Measurements from ENCODE around the gene SYT1.

SYT1 gene

GRCh38 chr12:79301181-79301580 lies 436.6 kb downstream of the SYT1 start:
- DNase-seq: no peak

GRCh38 chr12:79302162-79302814 lies 437.7 kb downstream of the SYT1 start:
- DNase-seq: no peak

- DNase-seq: no peak
Measured at GRCh38 chr12:79307340-79307739, 442.8 kb downstream of the SYT1 start.

- DNase-seq: no peak
Measured at GRCh38 chr12:79309039-79309438, 444.5 kb downstream of the SYT1 start.

GRCh38 chr12:79317179-79317847 lies 452.7 kb downstream of the SYT1 start:
- DNase-seq: no peak

- no peak for DNase-seq
Measured at GRCh38 chr12:79322905-79323304, 458.3 kb downstream of the SYT1 start.

GRCh38 chr12:79324571-79324970 lies 460.0 kb downstream of the SYT1 start:
- no peak for DNase-seq

GRCh38 chr12:79326222-79326621 lies 461.6 kb downstream of the SYT1 start:
- DNase-seq: no peak

- DNase-seq: no peak
Measured at GRCh38 chr12:79326663-79327062, 462.1 kb downstream of the SYT1 start.

- DNase-seq: no peak
Measured at GRCh38 chr12:79327465-79327864, 462.9 kb downstream of the SYT1 start.

- no peak for DNase-seq
Measured at GRCh38 chr12:79329933-79330332, 465.4 kb downstream of the SYT1 start.

- DNase-seq: no peak
Measured at GRCh38 chr12:79331870-79332269, 467.3 kb downstream of the SYT1 start.

GRCh38 chr12:79333144-79333543 lies 468.6 kb downstream of the SYT1 start:
- DNase-seq: no peak

- no peak for DNase-seq
Measured at GRCh38 chr12:79337662-79338290, 473.2 kb downstream of the SYT1 start.

- DNase-seq: no peak
Measured at GRCh38 chr12:79344855-79345847, 480.6 kb downstream of the SYT1 start.

- DNase-seq: no peak
Measured at GRCh38 chr12:79347866-79348265, 483.3 kb downstream of the SYT1 start.

- DNase-seq: no peak
Measured at GRCh38 chr12:79351251-79351650, 486.7 kb downstream of the SYT1 start.

- DNase-seq: no peak
Measured at GRCh38 chr12:79356216-79356615, 491.6 kb downstream of the SYT1 start.

- no peak for DNase-seq
Measured at GRCh38 chr12:79357048-79357447, 492.5 kb downstream of the SYT1 start.

GRCh38 chr12:79358716-79359300 lies 494.2 kb downstream of the SYT1 start:
- no peak for DNase-seq

GRCh38 chr12:79360286-79360685 lies 495.7 kb downstream of the SYT1 start:
- DNase-seq: no peak

GRCh38 chr12:79360936-79361335 lies 496.4 kb downstream of the SYT1 start:
- DNase-seq: no peak

- no peak for DNase-seq
Measured at GRCh38 chr12:79364197-79364596, 499.6 kb downstream of the SYT1 start.
